NT2/D1 (cell line): Measurements from ENCODE around the gene NDUFA11.

Source experiments
- DNase-seq: peaks from one replicate; pipeline ENCODE4 v3.0.0-alpha.2; 2011; ENCODE audit warnings: low read depth, low spot score
- H3K27me3 ChIP-seq: 2 replicates; pipeline ENCODE4 v1.6.0; 2011; ENCODE audit warnings: mild to moderate bottlenecking; ENCODE audit not compliant: insufficient read length, insufficient read depth
- H3K36me3 ChIP-seq: 2 replicates; pipeline ENCODE4 v1.6.1; 2011; ENCODE audit warnings: mild to moderate bottlenecking, low read length, mixed read lengths; ENCODE audit not compliant: insufficient read depth, insufficient read length
- H3K4me1 ChIP-seq: 2 replicates; pipeline ENCODE4 v1.5.1; 2011; ENCODE audit not compliant: insufficient read depth, insufficient read length
- H3K4me3 ChIP-seq: 2 replicates; pipeline ENCODE4 v1.5.1; 2011; ENCODE audit warnings: low read depth; ENCODE audit not compliant: insufficient read length
- H3K9ac ChIP-seq: 2 replicates; pipeline ENCODE4 v1.6.0; 2011; ENCODE audit warnings: low read depth; ENCODE audit not compliant: insufficient read length
- H3K9me3 ChIP-seq: 2 replicates; pipeline ENCODE4 v1.5.1; 2011; ENCODE audit warnings: mild to moderate bottlenecking, low read length; ENCODE audit not compliant: insufficient read depth
- SUZ12 ChIP-seq: IDR thresholded peaks from 2 replicates; pipeline ENCODE4 v1.6.1; 2011; ENCODE audit not compliant: insufficient read length, insufficient read depth; ENCODE audit errors: extremely low read depth
- YY1 ChIP-seq: IDR thresholded peaks from 2 replicates; pipeline ENCODE4 v1.6.1; 2011; ENCODE audit not compliant: insufficient read length, insufficient read depth
- ZNF274 ChIP-seq: IDR thresholded peaks from 2 replicates; pipeline ENCODE4 v1.6.1; 2011; ENCODE audit warnings: mild to moderate bottlenecking, low read depth, low read length

NDUFA11 gene

DNA sequence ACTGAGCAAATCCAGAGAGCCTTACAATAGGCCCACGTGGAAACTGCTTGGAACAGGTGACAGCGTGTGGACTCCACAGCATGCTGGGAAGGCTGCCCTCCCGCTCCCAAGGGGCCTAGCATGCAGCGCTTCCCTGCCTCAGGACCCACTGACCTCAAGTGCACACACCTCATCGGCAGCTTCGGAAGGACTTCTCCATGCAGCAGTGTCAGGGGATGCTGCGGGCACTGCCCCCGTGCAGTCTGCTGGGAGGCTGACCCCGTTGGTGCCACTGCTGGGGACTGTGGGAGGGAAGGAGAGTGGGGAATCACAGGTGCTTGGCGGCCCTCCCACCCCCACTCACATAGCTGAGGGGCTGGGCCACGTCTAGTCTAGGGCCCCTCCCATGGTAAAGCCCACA, 27.7 kb upstream of the NDUFA11 start:
- Histone ChIP-seq H3K36me3 (peaks cover 96% of the 10 kb centered on the region), H3K4me3 (no peak overlapping the region), H3K9ac (no peak overlapping the region), H3K9me3 (no peaks in the 10 kb centered on the region), H3K4me1 (peaks cover 17% of the 10 kb centered on the region), H3K27me3 (no peaks in the 10 kb centered on the region)
- DNase-seq, result no peak
- TF ChIP-seq ZNF274 (no peak), YY1 (no peak), SUZ12 (no peak)

DNA sequence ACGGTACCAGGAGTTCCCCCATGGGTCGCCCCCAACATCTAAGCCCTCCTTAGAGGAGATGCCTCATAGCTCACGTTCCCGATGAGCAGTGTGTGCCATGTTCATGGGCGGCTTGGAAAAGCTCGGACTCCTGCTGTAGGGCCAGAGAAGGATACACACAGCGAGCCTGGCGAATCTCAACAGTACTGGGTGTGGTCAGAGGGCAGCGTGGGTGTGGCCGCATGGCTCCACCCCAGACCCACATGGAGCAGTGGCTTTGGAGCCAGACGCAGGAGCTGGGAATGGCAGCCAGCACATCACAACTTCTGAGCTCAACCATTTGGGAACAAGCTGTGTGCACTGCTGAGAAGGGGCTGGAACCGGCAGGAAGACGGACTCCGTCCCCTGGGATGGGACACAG, 26.0 kb upstream of the NDUFA11 start:
- Histone ChIP-seq H3K36me3 (peaks cover 97% of the 10 kb centered on the region), H3K9ac (no peak overlapping the region), H3K4me1 (peaks cover 8% of the 10 kb centered on the region), H3K27me3 (no peaks in the 10 kb centered on the region), H3K9me3 (no peaks in the 10 kb centered on the region), H3K4me3 (no peak overlapping the region)
- no peak for TF ChIP-seq SUZ12
- TF ChIP-seq ZNF274, result no peak
- TF ChIP-seq YY1, result no peak
- DNase-seq, result no peak

DNA sequence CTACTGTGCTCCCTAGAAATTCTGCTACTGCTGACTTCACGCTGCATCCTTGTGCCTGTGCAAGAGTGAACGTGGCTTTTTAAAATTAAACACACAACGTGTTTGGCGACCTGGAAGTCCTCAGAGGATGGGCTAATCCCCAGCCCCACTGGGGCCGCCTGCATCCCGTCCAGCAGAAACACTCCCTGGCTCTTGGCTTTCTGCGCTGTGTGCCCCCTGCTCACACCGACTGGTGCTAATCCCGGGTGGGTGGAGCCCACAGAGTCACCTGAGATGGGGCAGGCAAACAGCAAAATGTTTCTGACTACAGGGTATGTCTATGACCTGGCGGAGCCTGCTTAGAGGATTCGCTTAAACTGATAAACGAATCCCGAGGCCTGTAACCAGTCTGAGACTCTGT, 25.6 kb upstream of the NDUFA11 start:
- Histone ChIP-seq H3K9ac (no peak overlapping the region), H3K4me1 (peaks cover 8% of the 10 kb centered on the region), H3K4me3 (no peak overlapping the region), H3K36me3 (peaks cover 97% of the 10 kb centered on the region), H3K27me3 (no peaks in the 10 kb centered on the region), H3K9me3 (no peaks in the 10 kb centered on the region)
- DNase-seq, result no peak
- TF ChIP-seq YY1 (no peak), ZNF274 (no peak), SUZ12 (no peak)

DNA sequence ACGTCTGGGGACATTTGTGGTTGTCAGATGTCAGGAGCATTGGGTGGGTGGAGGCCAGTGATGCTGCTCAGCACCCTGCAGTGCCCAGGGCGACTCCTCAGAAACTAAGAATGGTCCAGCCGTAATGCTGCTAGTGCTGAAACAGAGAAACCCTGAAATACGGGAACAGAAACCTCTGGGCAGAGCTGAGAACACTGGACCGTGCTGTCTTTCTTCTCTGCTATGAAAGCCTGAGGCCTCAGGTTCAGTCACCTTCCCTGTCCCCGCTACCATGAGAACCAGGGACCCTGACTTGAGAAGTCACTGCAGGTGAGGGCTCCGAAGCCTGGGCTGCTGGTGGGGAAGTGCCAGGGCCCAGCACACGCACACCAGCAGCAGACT, 23.8 kb upstream of the NDUFA11 start:
- DNase-seq, result no peak
- no peak overlapping the region for H3K4me3 ChIP-seq
- H3K9ac ChIP-seq, result no peak overlapping the region
- H3K27me3 ChIP-seq, result no peaks in the 10 kb centered on the region
- peaks cover 8% of the 10 kb centered on the region for H3K4me1 ChIP-seq
- no peaks in the 10 kb centered on the region for H3K9me3 ChIP-seq
- peaks cover 97% of the 10 kb centered on the region for H3K36me3 ChIP-seq
- no peak for TF ChIP-seq SUZ12
- TF ChIP-seq YY1, result no peak
- TF ChIP-seq ZNF274, result no peak

DNA sequence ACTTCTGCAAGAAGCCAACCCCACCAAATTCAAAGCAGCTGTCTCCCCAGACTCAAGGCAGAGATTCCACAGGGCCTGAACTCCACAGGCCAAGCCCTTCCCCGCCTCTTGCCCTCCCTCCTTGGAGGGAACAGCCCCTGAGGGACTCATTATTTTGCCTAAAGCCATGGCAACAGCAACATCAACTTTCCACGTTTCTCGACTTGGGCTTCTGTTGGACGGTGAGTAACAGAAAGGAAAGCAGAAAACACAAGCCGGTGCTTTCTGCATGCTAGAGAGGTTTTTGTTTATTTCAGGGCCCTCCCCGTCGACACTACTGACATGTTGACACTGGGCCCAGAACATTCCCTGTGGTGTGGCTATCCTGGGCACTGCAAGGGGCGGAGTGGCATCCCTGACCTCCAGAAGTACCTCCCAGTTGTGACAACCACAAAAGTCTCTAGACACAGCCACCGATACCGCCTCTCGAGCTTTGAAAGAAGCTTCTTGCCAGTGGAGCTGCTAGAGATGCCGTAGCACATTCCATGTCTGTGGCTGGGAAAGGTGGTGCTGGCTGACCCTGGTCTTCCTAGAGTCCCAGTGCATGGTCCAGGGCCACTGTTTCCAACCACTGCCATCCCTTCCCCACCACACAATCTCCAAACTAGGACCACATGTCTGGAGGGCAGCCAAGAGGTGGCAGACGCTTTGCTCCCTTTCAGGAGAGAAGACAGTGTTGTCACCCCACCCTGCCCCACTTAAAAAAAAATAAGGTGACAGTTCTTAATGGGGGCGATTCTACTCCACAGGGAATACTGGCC, 23.3 kb upstream of the NDUFA11 start:
- H3K9me3 ChIP-seq, result no peaks in the 10 kb centered on the region
- H3K27me3 ChIP-seq, result no peaks in the 10 kb centered on the region
- DNase-seq, result no peak
- no peak overlapping the region for H3K4me3 ChIP-seq
- TF ChIP-seq SUZ12 (no peak), ZNF274 (no peak)
- no peak overlapping the region for H3K9ac ChIP-seq
- peaks cover 8% of the 10 kb centered on the region for H3K4me1 ChIP-seq
- peaks cover 97% of the 10 kb centered on the region for H3K36me3 ChIP-seq

DNA sequence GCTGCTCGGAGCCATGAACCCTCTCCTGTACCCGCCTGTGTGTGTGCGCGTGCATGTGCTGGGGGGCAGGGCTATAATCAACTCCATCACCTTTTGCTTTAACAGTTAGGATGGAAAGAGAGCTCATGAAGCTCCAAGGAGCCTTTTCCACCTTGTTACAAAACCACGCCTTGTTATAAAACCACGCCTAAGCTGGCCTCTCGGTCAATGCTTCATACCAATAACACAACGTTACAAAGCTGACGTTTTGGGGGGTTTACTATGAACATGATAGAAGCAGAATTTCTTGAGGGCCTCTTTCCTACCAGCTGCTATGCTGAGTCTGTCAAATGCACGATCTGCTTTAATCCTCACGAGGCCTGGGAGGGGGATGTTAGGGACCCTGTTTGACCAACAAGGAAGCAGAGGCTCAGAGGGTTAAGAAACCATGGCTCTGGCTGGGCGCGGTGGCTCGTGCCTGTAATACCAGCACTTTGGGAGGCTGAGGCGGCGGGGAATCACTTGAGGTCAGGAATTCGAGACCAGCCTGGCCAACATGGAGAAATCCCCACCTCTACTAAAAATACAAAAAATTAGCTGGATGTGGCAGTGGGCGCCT, 22.3 kb upstream of the NDUFA11 start:
- H3K4me3 ChIP-seq, result no peak overlapping the region
- no peaks in the 10 kb centered on the region for H3K27me3 ChIP-seq
- peaks cover 97% of the 10 kb centered on the region for H3K36me3 ChIP-seq
- H3K9ac ChIP-seq, result no peak overlapping the region
- H3K4me1 ChIP-seq, result peaks cover 6% of the 10 kb centered on the region
- no peak for DNase-seq
- TF ChIP-seq YY1 (no peak), SUZ12 (no peak), ZNF274 (no peak)
- no peaks in the 10 kb centered on the region for H3K9me3 ChIP-seq

DNA sequence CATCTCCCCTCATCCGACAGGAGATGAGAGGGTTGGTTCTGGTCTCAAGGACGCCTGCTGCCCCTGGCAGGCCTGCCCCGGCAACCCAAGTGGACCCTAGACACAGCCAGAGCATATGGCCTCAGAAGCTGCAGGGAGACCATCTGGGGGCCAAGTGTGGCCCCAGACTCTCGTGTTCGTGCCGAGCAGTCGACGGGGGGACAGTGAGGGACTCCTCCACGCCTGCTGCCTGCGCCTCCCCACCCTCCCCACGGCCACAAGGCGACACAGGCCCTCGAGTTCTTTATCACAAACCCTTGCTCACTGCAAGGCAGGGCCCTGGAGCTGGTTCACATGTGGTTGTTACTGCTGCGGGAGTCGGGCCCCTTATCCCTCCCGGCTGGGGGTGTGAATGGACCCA, 19.8 kb upstream of the NDUFA11 start:
- TF ChIP-seq YY1 (no peak), ZNF274 (no peak), SUZ12 (no peak)
- H3K4me3 ChIP-seq, result no peak overlapping the region
- H3K4me1 ChIP-seq, result no peaks in the 10 kb centered on the region
- DNase-seq, result no peak
- H3K9ac ChIP-seq, result no peak overlapping the region
- H3K36me3 ChIP-seq, result peaks cover 94% of the 10 kb centered on the region
- H3K9me3 ChIP-seq, result no peaks in the 10 kb centered on the region
- no peaks in the 10 kb centered on the region for H3K27me3 ChIP-seq

DNA sequence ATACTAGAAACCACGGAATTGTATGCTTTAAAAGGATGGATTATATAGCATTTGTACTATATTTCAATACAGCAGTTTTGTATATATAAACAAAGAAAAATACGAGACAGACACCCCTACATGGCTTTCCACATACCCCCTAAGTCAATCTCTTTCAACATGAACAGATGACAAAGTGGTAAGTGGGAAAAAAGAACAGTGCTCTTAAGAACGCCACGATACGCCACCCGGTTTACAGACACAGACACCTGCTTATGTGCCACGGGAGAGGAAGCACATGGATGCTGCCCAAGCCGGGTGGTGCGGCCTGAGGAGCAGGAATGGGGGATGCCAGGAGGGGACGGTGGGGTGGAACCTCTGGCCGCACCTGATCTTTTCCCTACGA, 18.6 kb upstream of the NDUFA11 start:
- DNase-seq, result no peak
- Histone ChIP-seq H3K4me3 (no peak overlapping the region), H3K9me3 (no peaks in the 10 kb centered on the region), H3K27me3 (no peaks in the 10 kb centered on the region), H3K36me3 (peaks cover 93% of the 10 kb centered on the region), H3K4me1 (no peaks in the 10 kb centered on the region), H3K9ac (no peak overlapping the region)
- no peak for TF ChIP-seq SUZ12
